ENCODE data around the gene SPATA32.

GRCh38 chr17:45273551-45273957, 11.7 kb upstream of the SPATA32 start:
- TF ChIP-seq CTCF (tag by site-specific recombination; IDR thresholded peaks at IDR 0.05) = no peak
- TF ChIP-seq ZNF670 (tag by site-specific recombination; IDR thresholded peaks at IDR 0.05; ENCODE audit: low read depth) = no peak
- no peak for TF ChIP-seq KLF1 (tag by site-specific recombination; IDR thresholded peaks at IDR 0.05)
- no peak for TF ChIP-seq ZFP69B (tag by site-specific recombination; IDR thresholded peaks at IDR 0.05)
- TF ChIP-seq ZNF350 (tag by site-specific recombination; IDR thresholded peaks at IDR 0.05) = no peak
- TF ChIP-seq ZNF624 (tag by site-specific recombination; IDR thresholded peaks at IDR 0.05) = no peak
- no peak for TF ChIP-seq ZSCAN18 (tag by site-specific recombination; IDR thresholded peaks at IDR 0.05)
- no peak for TF ChIP-seq GLI2 (tag by site-specific recombination; IDR thresholded peaks at IDR 0.05; ENCODE audit: borderline replicate concordance, low read depth)
- TF ChIP-seq REST (tag by site-specific recombination; IDR thresholded peaks at IDR 0.05) = no peak
- TF ChIP-seq SETDB1 (IDR thresholded peaks at IDR 0.05; ENCODE audit: insufficient read length, low read length) = no peak
- no peak for TF ChIP-seq ZBTB44 (tag by site-specific recombination; IDR thresholded peaks at IDR 0.05)

Measured in HEK293 (cell line).